HG02642 (cell line): ENCODE measurements around the gene KDM2B.
"Not testable (repeated sequence)": the region's sequence is repeated elsewhere in the genome, so short reads cannot be mapped to it uniquely, and the experiment has no call there.

Experiments used
- ATAC-seq: cut with Tn5 transposase; IDR thresholded peaks from one replicate; pipeline ENCODE4 v1.9.1; 2021; ENCODE audit warnings: mild to moderate bottlenecking; ENCODE audit not compliant: unreplicated experiment, poor library complexity

Gene KDM2B

DNA sequence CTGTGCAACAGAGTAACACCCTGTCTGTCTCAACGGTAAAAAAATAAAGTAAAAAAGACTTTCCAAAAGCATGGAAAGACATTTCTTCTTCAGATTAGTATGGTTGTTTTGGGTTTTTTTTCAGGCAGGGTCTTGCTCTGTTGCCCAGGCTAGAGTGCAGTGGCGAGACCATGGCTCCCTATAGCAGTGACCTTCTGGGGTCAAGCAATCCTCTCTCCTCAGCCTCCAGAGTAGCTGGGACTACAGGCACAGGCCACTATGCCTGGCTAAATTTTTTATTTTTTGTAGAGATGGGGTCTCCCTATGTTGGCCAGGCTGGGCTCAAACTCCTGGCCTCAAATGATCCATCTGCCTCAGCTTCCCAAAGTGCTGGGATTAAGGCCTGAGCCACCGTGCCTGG, 72.8 kb downstream of the KDM2B start:
- ATAC-seq: no peak

DNA sequence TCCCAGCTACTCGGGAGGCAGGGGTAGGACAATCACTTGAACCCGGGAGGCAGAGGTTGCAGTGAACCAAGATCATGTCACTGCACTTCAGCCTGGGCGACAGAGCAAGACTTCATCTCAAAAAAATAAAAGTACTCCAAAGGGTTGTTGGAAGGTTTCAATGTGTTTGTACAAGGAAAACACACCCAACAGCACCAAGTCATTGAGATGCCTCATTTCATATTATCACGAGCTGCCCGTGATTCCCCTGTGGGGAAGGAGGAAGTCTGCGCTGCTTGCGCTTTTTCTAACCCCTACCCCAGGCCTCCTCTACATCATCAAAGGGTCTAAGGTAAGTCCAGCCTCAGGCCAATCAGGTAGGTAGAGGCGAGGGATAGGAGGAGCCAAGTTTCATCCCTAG, 73.6 kb downstream of the KDM2B start:
- no peak for ATAC-seq

DNA sequence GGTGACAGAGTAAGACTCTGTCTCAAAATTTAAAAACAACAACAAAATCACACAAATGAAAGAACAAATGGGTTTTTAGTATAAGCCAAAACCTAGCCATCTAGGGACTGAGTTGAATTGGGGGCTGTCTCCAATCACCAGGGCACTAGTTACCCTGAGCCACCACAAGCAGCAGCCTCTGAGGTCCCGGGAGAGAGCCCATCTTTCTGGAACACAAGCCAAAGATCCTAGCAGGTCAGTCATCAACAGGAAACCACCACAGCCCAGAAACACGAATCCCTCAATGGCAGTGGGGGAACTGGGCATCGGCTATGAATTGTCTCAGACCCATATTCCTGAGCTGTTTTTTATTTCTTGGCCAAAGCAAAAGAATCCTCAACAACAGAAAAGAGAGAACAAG, 75.3 kb downstream of the KDM2B start:
- no peak for ATAC-seq

DNA sequence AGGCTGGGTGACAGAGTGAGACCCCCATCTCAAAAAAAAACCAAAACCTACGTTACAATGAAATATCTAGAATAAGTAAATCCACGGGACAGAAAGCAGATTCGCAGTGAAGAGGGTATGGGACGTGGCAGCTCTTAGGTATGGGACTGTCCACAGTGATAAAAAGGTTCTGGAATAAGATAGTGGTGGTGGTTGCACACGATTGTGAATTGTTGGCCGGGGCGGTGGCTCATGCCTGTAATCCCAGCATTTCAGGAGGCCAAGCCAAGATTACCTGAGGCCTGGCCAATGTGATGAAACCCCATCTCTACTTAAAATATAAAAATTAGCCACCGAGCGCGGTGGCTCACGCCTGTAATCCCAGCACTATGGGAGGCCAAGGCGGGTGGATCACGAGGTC, 76.3 kb downstream of the KDM2B start:
- no peak for ATAC-seq

DNA sequence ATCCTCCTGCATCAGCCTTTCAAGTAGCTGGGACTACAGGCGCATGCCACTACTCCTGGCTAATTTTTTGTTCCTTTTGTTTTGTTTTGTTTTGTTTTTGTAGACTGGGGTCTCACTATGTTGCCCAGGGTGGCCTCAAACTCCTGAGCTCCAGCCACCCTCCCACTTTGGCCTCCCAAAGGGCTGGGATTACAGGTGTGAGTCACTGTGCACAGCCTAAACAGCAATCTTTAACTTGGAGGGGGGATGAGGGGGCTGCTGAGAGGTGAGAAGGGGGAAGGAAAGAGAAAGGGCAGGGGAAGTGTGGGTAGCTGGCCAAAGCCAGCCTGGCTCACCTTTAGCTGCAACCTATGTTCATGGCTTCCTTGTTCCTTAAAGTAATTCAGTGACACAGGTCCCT, 77.4 kb downstream of the KDM2B start:
- no peak for ATAC-seq

DNA sequence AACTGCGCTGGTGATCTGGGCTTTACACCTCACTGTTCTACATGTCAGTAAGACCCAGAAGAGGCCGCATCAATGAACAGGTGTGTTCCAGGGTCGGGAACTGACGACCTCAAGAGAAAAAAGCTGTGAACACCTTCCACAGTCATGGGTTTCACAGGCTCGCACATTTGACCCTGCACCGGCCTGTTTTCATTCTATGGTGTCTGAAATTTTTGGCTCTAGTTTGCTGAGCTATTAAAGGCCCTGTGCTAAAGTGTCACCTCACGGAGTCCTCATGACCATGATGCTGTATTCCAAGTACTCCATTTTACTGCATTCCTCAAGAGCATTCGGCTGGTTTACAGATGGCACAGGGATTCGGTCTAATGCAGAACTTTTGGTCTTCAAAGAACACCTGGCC, 78.9 kb downstream of the KDM2B start:
- no peak for ATAC-seq

DNA sequence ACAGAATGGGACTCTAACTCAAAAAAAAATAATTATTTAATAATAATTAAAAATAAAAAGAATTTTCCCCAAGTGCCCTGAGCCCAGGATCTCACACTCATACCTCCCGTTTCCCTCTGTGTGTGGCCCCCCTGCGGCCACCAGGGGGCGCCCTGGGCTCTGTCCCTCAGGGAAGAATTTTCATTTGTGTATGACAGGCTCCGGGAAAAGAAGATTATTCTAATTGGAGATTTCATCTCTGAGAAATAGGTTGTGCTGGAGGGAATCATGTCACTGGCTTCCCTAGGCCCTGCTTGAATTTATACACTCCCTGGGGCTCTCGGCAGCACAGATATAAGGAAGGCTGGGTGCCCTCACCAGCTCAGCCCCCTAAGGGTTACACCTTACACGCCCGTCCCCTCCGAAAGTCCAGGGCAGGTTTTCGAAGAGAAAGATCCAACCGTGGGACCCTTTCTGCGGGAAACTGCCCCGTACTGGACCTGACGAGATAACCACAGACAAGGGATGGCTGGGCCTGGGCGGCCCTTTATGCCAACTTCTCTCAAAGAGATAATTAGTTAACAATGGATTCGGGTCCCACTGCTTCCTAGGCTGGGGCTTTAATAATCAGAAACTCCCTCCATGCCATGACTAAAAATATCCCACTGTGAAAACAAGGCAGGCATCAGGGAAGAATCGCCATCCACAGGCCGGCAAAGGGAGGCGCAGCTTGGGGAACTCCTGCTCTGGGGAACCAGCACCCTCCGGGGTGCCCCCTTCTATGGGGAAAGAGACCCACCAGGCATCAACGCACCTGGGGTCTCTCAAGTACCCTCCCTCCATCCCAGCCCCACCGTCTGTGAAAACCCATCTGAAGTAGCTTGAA, 80.7 kb downstream of the KDM2B start:
- no peak for ATAC-seq

DNA sequence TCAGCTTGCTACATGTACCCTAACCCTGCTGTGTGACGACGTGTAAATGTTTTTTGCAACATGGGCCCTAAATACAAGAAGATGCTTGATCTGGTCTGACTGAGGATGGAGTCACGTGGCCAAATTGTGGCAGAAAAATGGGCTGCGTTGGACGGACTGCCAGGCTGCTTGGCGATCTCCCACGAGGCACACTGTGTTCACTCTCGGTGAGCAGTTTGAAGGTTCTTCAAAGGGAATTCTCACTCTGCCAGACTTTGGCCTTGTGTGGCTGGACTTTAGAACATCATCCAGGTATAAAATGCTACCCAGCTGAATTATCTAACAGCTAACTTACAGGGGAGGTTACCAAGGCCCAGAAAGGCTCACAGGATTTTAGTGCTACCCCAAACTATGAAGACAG, 85.1 kb downstream of the KDM2B start:
- ATAC-seq: no peak

DNA sequence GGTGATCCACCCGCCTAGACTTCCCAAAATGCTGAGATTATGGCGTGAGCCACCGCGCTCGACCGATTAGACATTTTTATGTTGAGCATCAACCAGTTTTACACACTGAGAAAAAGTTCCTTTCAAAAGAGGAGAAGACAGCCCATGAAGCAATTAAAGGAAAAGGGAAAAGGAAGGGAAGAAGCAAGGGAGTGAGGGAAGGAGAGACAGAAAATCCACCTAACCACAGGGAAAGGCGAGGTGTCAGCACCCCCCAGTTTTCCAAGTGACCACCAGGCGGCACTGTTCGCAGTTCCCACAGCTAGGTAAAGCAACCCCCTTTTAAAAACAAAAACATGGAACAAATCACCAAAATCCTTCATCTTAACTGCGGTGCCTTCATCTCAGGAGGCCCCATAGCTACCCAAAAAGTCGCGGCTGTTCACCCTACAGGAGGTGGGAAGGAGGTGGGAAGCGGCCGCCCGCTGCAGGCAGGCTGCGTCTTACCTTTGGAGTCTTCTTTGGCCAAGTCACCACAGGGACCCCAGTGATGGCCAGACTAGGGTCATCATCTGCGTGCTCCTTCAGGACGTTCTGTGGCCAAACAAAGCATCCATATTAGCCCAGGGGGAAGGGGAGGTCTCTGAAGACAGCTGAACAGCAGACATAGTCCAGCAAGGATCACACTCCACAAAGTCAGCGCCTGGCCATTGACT, 86.6 kb downstream of the KDM2B start:
- ATAC-seq: no peak

DNA sequence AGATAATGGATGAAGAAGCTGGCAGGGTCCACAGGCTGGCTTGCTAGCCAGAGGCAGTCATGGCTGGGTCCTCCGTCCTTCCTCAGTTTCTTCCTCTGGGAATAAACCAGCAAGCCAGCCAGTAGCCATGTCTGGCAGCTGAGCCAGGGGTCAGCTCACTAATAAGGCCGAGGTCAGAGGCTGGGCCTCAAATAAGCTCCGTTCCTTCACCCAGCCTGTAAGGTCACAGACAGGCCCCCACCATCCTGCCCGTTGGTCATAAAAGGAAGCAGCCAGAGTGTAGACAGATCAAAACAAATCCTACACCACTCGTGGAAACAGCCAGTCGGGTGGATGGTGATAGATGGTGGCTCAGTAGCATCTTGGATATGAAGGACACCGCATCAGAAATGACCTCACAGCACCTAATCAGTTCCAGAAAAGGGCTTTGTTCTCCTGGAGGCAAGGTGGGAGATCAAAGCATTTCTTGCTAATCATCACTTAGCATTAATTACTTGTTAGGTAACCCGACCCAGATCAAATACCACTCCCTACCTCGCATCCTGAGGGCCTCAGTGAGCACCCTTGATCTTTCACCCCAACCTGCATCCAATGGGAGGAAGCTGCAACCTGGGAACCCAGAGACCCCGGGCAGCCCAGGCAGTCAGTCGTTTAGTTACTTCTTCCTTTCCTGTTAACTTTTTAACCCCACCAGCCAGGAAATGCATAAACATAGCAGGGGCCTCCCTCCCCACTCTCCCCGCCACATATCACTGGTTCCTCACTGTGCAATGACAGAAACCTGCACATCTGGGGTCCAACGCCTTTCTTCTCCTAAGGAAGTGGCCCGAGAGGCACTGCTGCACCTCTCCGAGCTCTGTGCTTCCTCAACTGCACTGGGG, 90.2 kb downstream of the KDM2B start:
- no peak for ATAC-seq

DNA sequence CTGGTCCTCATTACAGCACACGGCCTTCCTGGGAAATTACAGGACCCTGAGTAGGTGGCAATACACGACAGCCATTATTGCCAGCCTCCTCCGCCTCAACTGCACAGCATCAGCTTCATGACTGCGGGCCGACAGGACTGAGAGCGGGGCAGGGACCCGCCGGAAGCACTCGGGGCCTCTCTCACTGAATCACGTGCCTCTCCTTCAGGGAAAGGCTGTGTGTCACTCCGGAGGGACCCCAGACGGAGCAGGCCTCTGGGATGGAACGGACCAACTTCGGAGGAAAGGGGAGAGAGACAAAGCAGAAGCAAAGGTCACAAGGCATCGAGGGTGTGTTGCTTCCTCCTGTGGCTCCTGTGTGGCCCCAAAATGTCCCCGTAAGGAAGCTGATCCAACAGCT, 90.9 kb downstream of the KDM2B start:
- ATAC-seq: no peak

DNA sequence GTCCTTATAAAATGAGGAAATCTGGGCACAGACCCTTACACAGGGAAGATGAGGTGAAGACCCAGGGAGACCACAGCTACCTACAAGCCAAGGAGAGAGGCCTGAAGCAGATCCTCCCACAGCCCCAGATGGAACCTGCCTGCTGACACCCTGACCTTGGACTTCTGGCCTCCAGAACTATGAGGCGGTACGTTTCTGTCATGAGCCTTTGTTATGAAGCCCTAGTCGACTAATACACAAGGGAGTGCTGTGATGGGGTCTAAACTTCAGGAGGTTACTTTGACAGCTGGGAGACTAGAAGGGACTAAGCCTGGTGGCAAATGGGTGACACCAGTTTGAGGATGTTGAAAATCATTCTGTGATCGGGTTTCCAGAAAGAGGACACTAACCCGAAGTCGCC, 95.9 kb downstream of the KDM2B start:
- no peak for ATAC-seq

DNA sequence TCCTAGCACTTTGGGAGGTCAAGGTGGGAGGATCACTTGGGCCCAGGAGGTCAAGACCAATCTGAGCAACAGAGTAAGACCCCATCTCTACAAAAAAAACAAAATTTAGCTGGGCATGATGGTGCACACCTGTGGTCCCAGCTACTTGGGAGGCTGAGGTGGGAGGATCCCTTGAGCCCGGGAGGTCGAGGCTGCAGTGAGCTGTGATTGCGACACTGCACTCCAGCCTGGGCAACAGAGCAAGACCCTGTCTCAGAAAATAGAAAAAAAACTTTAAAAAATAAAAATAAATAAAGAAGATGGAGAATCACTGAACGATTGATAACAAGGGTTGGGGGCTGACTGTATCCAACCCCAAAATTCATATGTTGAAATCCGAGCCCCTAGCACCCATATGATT, 96.3 kb downstream of the KDM2B start:
- not testable (repeated sequence) for ATAC-seq

DNA sequence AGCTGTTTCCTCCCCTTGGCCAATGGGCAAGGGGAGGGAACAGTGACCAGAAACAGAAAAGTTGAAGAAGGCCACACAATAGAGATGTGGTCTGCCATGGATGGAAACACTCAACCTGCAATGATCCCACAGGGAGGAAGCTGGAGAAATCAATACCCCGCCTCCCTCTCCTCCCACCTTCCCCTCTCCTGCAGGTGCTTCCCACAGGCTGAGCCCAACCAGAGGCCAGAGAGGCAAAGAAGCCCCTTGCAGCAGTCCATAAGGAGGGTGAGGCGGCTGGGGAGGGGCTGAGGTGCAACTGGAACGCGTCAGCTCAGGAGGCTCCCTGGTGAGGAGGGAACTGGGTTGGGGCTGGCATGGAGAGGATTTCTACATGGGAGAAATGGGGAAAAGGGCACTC, 96.9 kb downstream of the KDM2B start:
- ATAC-seq: no peak

DNA sequence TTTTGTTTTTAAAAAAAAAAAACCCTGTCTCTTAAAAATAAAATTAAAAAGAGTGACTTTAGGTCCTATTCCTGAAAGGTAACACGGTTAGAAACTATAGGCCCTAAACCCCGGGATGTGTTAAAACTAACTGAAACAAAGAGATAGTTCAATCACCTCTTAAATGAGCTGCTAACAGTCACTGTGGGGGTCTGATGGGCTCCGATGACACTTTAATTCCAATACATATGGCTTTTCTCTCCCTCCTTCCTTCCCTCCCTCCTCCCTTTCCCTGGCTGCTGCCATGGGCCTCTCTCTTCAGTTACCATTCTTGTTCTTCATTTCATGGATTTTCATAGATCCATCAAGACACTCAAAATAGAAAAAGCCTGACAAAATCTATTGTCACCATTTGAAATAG, 104.3 kb downstream of the KDM2B start:
- ATAC-seq: no peak

DNA sequence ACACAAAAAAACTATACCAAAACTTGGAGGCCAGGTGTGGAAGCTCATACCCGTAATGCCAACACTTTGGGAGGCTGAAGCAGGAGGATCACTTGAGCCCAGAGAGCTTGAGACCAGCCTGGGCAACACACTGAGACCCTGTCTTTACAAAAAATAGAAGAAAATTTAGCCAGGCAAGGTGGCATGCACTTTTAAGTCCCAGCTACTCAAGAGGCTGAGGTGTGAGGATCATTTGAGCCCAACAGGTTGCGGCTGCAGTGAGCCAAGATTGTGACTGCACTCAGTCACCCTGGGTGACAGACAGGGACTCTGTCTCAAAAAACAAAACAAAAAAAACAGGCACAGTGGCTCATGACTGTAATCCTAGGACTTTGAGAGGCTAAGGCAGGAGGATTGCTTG, 105.5 kb downstream of the KDM2B start:
- no peak for ATAC-seq

DNA sequence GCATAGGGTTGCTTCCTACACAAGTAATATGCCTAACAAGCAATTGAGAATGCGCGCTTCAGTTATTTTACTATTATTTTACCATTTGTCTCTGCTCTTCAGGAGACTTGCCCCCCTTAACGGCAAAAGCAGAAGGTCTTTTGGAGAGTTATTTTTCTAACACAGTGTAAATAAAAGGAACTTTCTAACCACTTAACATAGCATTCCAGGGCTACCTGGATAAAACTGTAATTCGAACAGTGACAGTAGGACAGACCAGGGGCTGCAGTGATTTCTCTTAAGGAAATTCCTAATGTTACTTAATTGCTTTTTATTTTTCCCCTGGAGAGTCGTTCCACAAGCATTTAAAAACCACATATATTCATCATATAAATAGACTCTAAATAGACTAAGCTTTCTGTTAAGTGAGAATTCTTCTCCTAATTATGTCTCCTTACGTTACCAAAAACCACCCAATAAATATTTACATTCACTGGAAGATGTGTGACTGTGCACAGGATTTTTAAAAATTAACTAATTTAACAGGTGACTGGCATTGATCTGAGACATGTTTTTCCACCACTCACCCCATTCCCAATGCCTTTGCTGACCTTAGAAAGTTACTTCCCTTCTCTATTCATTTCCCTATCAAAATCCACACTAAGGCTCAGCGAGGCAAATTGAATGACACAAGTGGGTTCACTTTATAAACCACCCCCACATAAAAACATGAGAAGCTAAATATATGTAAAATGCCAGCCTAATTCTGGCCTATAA, 108.5 kb downstream of the KDM2B start:
- ATAC-seq: no peak

DNA sequence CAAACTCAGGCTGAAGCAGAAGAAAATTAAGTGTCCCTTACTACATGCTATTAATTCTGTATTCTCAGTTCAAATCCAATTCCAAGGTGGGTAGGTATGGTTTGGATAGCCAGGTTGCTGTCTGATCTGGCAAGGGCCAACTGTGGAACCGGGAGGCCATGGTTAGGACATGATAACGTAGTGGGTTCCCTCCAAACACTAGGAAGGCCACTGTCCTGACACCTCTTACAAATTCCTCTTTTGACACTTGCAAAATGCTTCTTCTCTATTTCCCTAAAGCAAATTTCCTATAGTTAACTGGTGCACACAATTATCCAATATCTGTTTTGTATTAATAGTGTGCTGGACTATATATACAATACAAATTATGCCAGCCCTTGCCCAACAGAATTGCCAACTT, 110.1 kb downstream of the KDM2B start:
- no peak for ATAC-seq

DNA sequence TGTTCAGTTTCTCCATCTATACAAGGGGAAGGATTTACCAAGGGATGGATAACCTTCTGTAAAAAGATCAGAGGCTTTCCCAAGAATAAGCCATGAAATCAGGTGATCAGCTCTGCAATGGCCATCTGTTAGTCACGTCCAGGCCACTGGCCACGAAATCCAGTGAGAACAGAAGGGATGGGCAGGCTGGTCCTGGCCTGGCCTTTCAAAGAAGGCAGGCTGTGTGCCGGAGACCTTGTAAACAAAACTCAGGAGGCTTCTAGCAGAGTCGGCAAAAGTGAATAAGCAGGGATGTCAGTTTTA, 112.4 kb downstream of the KDM2B start:
- ATAC-seq: no peak

DNA sequence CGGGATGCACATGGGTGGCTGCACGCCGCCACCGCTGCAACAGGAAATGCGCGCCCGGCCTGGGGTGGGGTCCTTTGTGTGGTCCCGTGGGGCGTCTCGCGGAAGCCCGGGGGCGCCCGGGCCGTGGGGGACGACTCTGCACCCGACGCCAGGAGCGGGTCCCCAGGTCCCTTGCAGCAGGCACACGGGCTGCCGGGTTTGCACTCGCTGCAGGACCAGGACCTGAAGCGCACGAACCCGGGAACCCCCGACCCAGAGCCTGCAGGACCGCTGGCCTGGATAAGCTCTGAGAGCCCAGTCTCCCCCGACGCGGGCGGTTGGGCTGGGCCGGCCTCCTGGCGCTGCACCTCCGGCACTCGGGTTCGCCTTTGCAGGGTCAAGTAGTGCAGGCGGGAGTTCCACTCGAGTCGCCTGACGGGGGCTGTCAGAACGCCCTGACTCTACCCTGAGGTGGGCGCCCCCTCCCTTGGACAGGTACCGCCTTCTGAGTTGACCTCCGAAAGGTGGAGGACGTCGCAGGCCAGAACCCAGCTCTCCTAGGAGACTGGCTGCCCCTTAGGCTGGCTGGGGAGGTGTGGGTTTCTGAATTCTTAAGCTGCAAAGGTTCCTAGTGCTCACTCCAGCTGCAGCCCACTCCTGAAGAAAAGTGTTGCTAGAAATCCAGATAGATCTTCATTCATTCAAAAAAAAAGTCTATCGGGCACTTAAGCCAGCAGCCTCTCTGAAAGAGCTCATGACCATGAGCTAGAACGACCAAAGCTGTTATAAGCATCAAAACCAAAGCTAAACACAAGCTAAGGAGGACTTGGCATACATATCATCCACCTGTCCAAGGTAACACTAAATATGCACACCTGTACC, 113.0 kb downstream of the KDM2B start:
- ATAC-seq: no peak
